DND-41 (cell line): ENCODE results near the gene ACAD8.

ENCODE experiments used
- ATAC-seq: fragments of 200-7000 bp; cut with Tn5 transposase; 3 replicates; pipeline ENCODE4 v1.9.1; 2021; ENCODE audit warnings: low read depth; ENCODE audit not compliant: insufficient read depth
- DNase-seq: peaks from one replicate; pipeline ENCODE4 v3.0.0-alpha.2; 2020
- H2AFZ ChIP-seq: 2 replicates; pipeline ENCODE4 v1.6.0; 2012; ENCODE audit warnings: low read depth, low read length
- H3K27ac ChIP-seq: 2 replicates; pipeline ENCODE4 v1.5.1; 2012; ENCODE audit warnings: low read length, inconsistent platforms
- H3K27me3 ChIP-seq: fragments of 200-600 bp; sonication (generic); 2 replicates; pipeline ENCODE4 v1.6.0; 2012; ENCODE audit warnings: low read length, mild to moderate bottlenecking, inconsistent platforms; ENCODE audit not compliant: insufficient read depth, poor library complexity
- H3K36me3 ChIP-seq: 2 replicates; pipeline ENCODE4 v1.5.1; 2012; ENCODE audit warnings: low read length, inconsistent platforms; ENCODE audit not compliant: insufficient read depth
- H3K4me1 ChIP-seq: 2 replicates; pipeline ENCODE4 v1.5.1; 2012; ENCODE audit warnings: mild to moderate bottlenecking, low read length; ENCODE audit not compliant: insufficient read depth
- H3K4me2 ChIP-seq: 2 replicates; pipeline ENCODE4 v1.6.0; 2012; ENCODE audit warnings: mild to moderate bottlenecking, moderate library complexity, low read length, inconsistent platforms; ENCODE audit not compliant: insufficient read depth
- H3K4me3 ChIP-seq, 2 experiments: fragments of 200-600 bp in 1 of 2; shearing (Covaris generic) in 1 of 2; 2 replicates each; pipeline ENCODE4 v1.5.1; 2012 to 2016; ENCODE audit warnings: inconsistent platforms in 2 of 2, low read length in 2 of 2, mild to moderate bottlenecking in 2 of 2, low read depth in 1 of 2, moderate library complexity in 1 of 2
- H3K79me2 ChIP-seq: 2 replicates; pipeline ENCODE4 v1.6.0; 2012; ENCODE audit warnings: low read length, inconsistent platforms; ENCODE audit not compliant: insufficient read depth
- H3K9ac ChIP-seq: 2 replicates; pipeline ENCODE4 v1.6.0; 2012; ENCODE audit warnings: low read depth, mild to moderate bottlenecking, inconsistent platforms, low read length, moderate library complexity
- H3K9me3 ChIP-seq: 2 replicates; pipeline ENCODE4 v1.5.1; 2012; ENCODE audit warnings: low read length, moderate library complexity, mild to moderate bottlenecking, inconsistent platforms; ENCODE audit not compliant: insufficient read depth, severe bottlenecking
- H4K20me1 ChIP-seq: 2 replicates; pipeline ENCODE4 v1.6.0; 2012; ENCODE audit warnings: low read length; ENCODE audit not compliant: insufficient read depth
- CTCF ChIP-seq: IDR thresholded peaks from 2 replicates; pipeline ENCODE4 v1.5.1; 2012; ENCODE audit warnings: borderline replicate concordance, low read length, moderate library complexity, mild to moderate bottlenecking; ENCODE audit not compliant: poor library complexity, severe bottlenecking; ENCODE audit errors: extremely low read depth
- EZH2 ChIP-seq: IDR thresholded peaks from 3 replicates; pipeline ENCODE4 v1.6.1; 2012; ENCODE audit warnings: borderline replicate concordance, low read depth, mild to moderate bottlenecking, moderate library complexity, low read length, inconsistent platforms; ENCODE audit not compliant: severe bottlenecking

ACAD8 gene

DNA sequence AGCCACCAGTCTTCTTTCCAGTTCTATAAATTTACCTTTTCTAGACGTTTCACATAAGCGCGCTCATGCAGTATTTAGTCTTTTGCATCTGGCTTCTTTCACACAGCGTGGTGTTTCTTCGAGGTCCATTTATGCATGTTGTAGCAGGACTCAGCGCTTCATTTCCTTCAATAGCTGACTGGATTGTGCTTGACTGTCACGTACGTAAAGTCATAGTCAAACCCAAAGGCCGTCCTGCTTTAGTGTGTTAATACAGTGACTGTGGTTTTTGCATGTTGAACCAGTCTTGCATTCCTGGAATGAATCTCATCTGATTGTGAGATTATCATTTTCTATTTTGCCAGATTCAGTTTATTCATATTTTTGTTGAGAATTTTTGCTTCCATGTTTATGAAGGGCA lies 41.3 kb downstream of the ACAD8 start:
- no peak overlapping the region for H3K9ac ChIP-seq
- no peaks in the 10 kb centered on the region for H3K4me1 ChIP-seq
- DNase-seq = no peak
- no peaks in the 10 kb centered on the region for H3K27me3 ChIP-seq
- H3K4me2 ChIP-seq = no peak overlapping the region
- no peak overlapping the region for H2AFZ ChIP-seq
- no peaks in the 10 kb centered on the region for H4K20me1 ChIP-seq
- ATAC-seq = no peak
- no peaks in the 10 kb centered on the region for H3K79me2 ChIP-seq
- H3K27ac ChIP-seq = no peak overlapping the region
- no peaks in the 10 kb centered on the region for H3K9me3 ChIP-seq
- H3K4me3 ChIP-seq = no peak overlapping the region
- no peaks in the 10 kb centered on the region for H3K36me3 ChIP-seq
- TF ChIP-seq CTCF = no peak
- TF ChIP-seq EZH2 = no peak

GRCh38 chr11:134312223-134312622 lies 58.9 kb downstream of the ACAD8 start:
- no peak overlapping the region for H3K4me2 ChIP-seq
- peaks cover 6% of the 10 kb centered on the region for H3K9me3 ChIP-seq
- H3K4me3 ChIP-seq = no peak overlapping the region
- no peak overlapping the region for H3K9ac ChIP-seq
- H3K27me3 ChIP-seq = no peaks in the 10 kb centered on the region
- no peak overlapping the region for H3K27ac ChIP-seq
- no peaks in the 10 kb centered on the region for H3K36me3 ChIP-seq
- H4K20me1 ChIP-seq = no peaks in the 10 kb centered on the region
- H3K4me1 ChIP-seq = no peaks in the 10 kb centered on the region
- no peak for ATAC-seq
- no peaks in the 10 kb centered on the region for H3K79me2 ChIP-seq
- no peak overlapping the region for H2AFZ ChIP-seq
- no peak for DNase-seq
- TF ChIP-seq EZH2 (no peak), CTCF (no peak)

- no peaks in the 10 kb centered on the region for H3K4me1 ChIP-seq
- TF ChIP-seq EZH2 (no peak), CTCF (no peak)
- H3K4me2 ChIP-seq = no peak overlapping the region
- ATAC-seq = 0 out of 3 replicates have a peak, but pooled peaks have one; percentile 37
- H3K79me2 ChIP-seq = no peaks in the 10 kb centered on the region
- H3K27me3 ChIP-seq = no peaks in the 10 kb centered on the region
- H3K27ac ChIP-seq = no peak overlapping the region
- peaks cover 10% of the 10 kb centered on the region for H3K9me3 ChIP-seq
- H3K36me3 ChIP-seq = no peaks in the 10 kb centered on the region
- no peaks in the 10 kb centered on the region for H4K20me1 ChIP-seq
- H2AFZ ChIP-seq = no peak overlapping the region
- H3K9ac ChIP-seq = no peak overlapping the region
- no peak overlapping the region for H3K4me3 ChIP-seq
- DNase-seq = no peak
These were observed 59.4 kb downstream of the ACAD8 start for GRCh38 chr11:134312807-134313206.

DNA sequence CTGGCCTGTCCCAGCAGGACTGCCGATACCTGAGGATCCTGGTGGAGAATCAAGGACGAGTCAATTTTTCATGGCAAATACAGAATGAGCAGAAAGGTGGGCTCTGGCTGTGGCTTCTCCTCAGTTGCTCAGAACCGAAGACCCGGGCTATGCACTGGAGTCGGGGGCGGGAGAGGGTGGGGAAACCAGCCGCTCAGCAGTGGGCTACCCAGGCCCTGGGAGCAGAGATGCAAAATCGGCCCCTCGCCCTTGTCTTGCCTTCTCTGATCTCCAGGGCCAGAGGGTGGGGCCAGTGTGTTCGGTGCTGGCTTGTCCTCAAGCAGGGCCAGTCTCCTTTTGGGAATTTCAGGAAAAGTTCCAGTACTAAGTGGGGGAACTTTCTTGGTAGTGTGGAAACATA lies 60.0 kb downstream of the ACAD8 start:
- H3K79me2 ChIP-seq = no peaks in the 10 kb centered on the region
- no peaks in the 10 kb centered on the region for H3K36me3 ChIP-seq
- TF ChIP-seq CTCF = no peak
- TF ChIP-seq EZH2 = no peak
- no peaks in the 10 kb centered on the region for H3K4me1 ChIP-seq
- no peaks in the 10 kb centered on the region for H4K20me1 ChIP-seq
- H3K4me3 ChIP-seq = no peak overlapping the region
- peaks cover 11% of the 10 kb centered on the region for H3K9me3 ChIP-seq
- H3K9ac ChIP-seq = no peak overlapping the region
- no peak overlapping the region for H3K27ac ChIP-seq
- DNase-seq (no peak), ATAC-seq (no peak)
- no peaks in the 10 kb centered on the region for H3K27me3 ChIP-seq
- H2AFZ ChIP-seq = no peak overlapping the region
- H3K4me2 ChIP-seq = no peak overlapping the region
